Endothelial cell (in vitro differentiated cells): ENCODE results near the gene WNT10A. TPM values are rescaled to one million over a fixed set of nuclear protein-coding genes. Genes with fewer than 3 reads are reported as not detected.

ENCODE experiments used
- DNase-seq: peaks from one replicate; pipeline ENCODE4 v3.0.0; 2021; ENCODE audit warnings: low spot score
- H3K27ac Mint-ChIP-seq: one replicate; pipeline ENCODE4 v1.8.0; 2021; ENCODE audit warnings: mixed read lengths, inconsistent platforms; ENCODE audit not compliant: unreplicated experiment
- H3K27me3 Mint-ChIP-seq: one replicate; pipeline ENCODE4 v1.8.0; 2021; ENCODE audit warnings: mild to moderate bottlenecking, moderate library complexity, mixed read lengths, inconsistent platforms; ENCODE audit not compliant: unreplicated experiment
- H3K36me3 Mint-ChIP-seq: one replicate; pipeline ENCODE4 v1.8.0; 2021; ENCODE audit warnings: mild to moderate bottlenecking, low read depth, mixed read lengths, inconsistent platforms; ENCODE audit not compliant: unreplicated experiment
- H3K4me1 Mint-ChIP-seq: one replicate; pipeline ENCODE4 v1.8.0; 2021; ENCODE audit warnings: mild to moderate bottlenecking, mixed read lengths, inconsistent platforms; ENCODE audit not compliant: unreplicated experiment
- H3K4me3 Mint-ChIP-seq: one replicate; pipeline ENCODE4 v1.8.0; 2021; ENCODE audit warnings: mild to moderate bottlenecking, mixed read lengths, inconsistent platforms; ENCODE audit not compliant: unreplicated experiment
- H3K9me3 Mint-ChIP-seq: one replicate; pipeline ENCODE4 v1.8.0; 2021; ENCODE audit warnings: mixed read lengths, inconsistent platforms; ENCODE audit not compliant: unreplicated experiment
- CTCF ChIP-seq: fragments of 200-600 bp; sonication (generic); IDR thresholded peaks from one replicate; pipeline ENCODE4 v1.5.0; 2021; ENCODE audit warnings: antibody characterized with exemption; ENCODE audit not compliant: unreplicated experiment
- total RNA-seq: library from RNA; stranded (reverse); fragmentation: NEBNext Ultra II Directional; extraction: Animal tissue kit (Norgen Biotek cat#: 25700); gene quantifications from one replicate; pipeline ENCODE4 v1.2.1, GENCODE V29; 2021; ENCODE audit not compliant: unreplicated experiment

The WNT10A gene
- total RNA-seq, 1 donor from 2014 or later: not detected

- no peak for DNase-seq
- Mint-ChIP-seq H3K4me1 (peaks cover 9% of the 10 kb centered on the region), H3K36me3 (peaks cover 6% of the 10 kb centered on the region), H3K27me3 (peaks cover 58% of the 10 kb centered on the region), H3K27ac (peak overlapping the region; percentile 30), H3K4me3 (peak overlapping the region; percentile 59), H3K9me3 (no peaks in the 10 kb centered on the region)
- no peak for TF ChIP-seq CTCF
These were observed 12.9 kb downstream of the WNT10A start for GRCh38 chr2:218893349-218894150.

GRCh38 chr2:218894151-218894879, 13.7 kb downstream of the WNT10A start:
- H3K27me3 Mint-ChIP-seq: peaks cover 55% of the 10 kb centered on the region
- TF ChIP-seq CTCF: no peak
- no peak for DNase-seq
- peaks cover 12% of the 10 kb centered on the region for H3K4me1 Mint-ChIP-seq
- peak overlapping the region; percentile 30 for H3K27ac Mint-ChIP-seq
- H3K36me3 Mint-ChIP-seq: peaks cover 9% of the 10 kb centered on the region
- no peaks in the 10 kb centered on the region for H3K9me3 Mint-ChIP-seq
- H3K4me3 Mint-ChIP-seq: peak overlapping the region; percentile 59

GRCh38 chr2:218894880-218895157, 14.2 kb downstream of the WNT10A start:
- H3K9me3 Mint-ChIP-seq: no peaks in the 10 kb centered on the region
- H3K27me3 Mint-ChIP-seq: peaks cover 53% of the 10 kb centered on the region
- H3K4me1 Mint-ChIP-seq: peaks cover 12% of the 10 kb centered on the region
- no peak overlapping the region for H3K4me3 Mint-ChIP-seq
- TF ChIP-seq CTCF: no peak
- peaks cover 9% of the 10 kb centered on the region for H3K36me3 Mint-ChIP-seq
- no peak for DNase-seq
- H3K27ac Mint-ChIP-seq: no peak overlapping the region

GRCh38 chr2:218895326-218895725, 14.7 kb downstream of the WNT10A start:
- Mint-ChIP-seq H3K9me3 (no peaks in the 10 kb centered on the region), H3K4me1 (peaks cover 12% of the 10 kb centered on the region), H3K4me3 (no peak overlapping the region), H3K36me3 (peaks cover 9% of the 10 kb centered on the region), H3K27ac (no peak overlapping the region), H3K27me3 (peaks cover 50% of the 10 kb centered on the region)
- no peak for TF ChIP-seq CTCF
- no peak for DNase-seq
